RWPE1 (cell line): ENCODE measurements around the gene NEU4.

Experiments
- CTCF ChIA-PET: fragments of 350-600 bp; sonication (Branson Sonifier 250); formaldehyde crosslinking; extraction: SDS; loops from one replicate; lab custom pipeline; 2021; lab: Yijun Ruan, JAX
- POLR2A ChIA-PET: fragments of 400-600 bp; formaldehyde crosslinking; extraction: SDS; loops from one replicate; lab custom pipeline; 2020; ENCODE audit warnings: antibody characterized with exemption; ENCODE audit not compliant: low non-redundant PET; lab: Yijun Ruan, JAX
- DNase-seq: peaks from one replicate; pipeline ENCODE4 v3.0.0; 2012; ENCODE audit warnings: low spot score
- H3K27ac ChIP-seq: fragments of 450-650 bp; 2 replicates; pipeline ENCODE4 v1.5.1; 2017
- TF ChIP-seq, protein P1 (sequence below): fragments of 450-650 bp; conservative IDR thresholded peaks from 2 replicates; pipeline ENCODE4 v1.5.1; 2017; ENCODE audit warnings: low read depth, mild to moderate bottlenecking

NEU4 gene

DNA sequence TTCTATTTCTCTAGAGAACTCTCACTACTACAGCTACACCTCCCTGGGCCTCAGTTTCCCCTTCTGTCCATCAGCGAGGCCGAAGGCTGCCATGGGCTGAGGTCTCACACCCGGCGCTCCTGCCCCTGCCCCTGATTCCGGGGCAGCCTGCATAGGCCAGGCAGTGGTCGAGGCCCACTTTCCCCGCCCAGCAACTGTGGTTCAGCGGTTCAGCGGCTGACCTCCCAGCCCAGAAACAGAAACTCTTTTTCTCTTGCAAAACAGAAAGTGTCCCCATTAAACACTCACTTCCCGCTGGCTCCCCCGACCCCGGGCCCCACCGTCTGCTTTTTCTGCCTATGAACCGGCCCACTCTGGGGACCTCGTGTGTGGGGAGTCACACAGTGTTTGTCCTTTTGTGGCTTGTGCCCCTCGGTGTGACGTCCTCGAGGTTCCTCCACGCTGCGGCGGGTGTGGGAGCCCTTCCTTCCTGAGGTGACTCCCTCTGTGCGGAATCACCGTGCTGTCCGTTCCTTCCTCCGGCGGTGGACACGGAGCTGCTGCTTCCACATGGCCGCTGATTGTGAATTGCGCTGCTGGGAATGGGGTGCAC is 33.7 kb downstream of the NEU4 start:
- no peak overlapping the region for H3K27ac ChIP-seq
- POLR2A ChIA-PET = no interaction called here
- DNase-seq = no peak
- TF ChIP-seq, protein P1, sequence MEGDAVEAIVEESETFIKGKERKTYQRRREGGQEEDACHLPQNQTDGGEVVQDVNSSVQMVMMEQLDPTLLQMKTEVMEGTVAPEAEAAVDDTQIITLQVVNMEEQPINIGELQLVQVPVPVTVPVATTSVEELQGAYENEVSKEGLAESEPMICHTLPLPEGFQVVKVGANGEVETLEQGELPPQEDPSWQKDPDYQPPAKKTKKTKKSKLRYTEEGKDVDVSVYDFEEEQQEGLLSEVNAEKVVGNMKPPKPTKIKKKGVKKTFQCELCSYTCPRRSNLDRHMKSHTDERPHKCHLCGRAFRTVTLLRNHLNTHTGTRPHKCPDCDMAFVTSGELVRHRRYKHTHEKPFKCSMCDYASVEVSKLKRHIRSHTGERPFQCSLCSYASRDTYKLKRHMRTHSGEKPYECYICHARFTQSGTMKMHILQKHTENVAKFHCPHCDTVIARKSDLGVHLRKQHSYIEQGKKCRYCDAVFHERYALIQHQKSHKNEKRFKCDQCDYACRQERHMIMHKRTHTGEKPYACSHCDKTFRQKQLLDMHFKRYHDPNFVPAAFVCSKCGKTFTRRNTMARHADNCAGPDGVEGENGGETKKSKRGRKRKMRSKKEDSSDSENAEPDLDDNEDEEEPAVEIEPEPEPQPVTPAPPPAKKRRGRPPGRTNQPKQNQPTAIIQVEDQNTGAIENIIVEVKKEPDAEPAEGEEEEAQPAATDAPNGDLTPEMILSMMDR = no peak
- CTCF ChIA-PET = no interaction called here

DNA sequence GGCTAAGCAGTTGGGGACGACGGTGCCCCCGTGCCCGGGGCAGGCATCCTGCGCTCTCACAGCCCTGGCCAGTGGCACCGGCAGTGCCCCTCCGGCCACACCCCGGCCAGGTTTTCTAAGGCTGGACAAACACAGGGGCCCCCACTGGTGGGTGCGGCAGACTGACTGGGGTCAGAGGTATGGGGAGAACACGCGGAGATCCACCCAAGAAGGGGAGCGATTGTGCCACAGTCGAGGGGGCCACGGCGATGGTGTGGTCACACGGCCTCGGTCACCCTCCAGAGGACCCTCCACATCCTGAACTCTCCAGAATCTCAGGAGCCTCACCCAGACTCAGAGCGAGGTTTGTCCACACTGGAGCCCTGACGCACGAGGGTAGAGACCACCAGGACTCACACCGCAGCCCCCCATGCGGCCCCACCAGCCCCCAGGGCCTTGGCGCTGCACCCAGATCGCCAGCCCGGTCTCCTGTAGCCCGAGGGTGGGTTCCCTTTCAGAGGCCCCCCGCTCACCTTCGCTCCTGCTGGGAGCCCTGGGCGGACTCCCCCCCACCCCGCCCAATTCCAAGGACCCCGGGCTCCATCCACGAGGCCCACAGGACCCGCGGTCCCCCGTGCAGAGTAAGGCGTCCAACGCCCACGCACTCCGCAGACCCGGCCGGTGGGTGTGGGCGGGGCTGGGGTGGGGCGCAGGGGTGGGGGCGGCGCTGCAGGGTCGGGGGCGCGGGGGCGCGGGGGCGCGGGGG is 34.5 kb downstream of the NEU4 start:
- DNase-seq = no peak
- H3K27ac ChIP-seq = no peak overlapping the region
- CTCF ChIA-PET = interaction anchor here (0.6 to 0.9 kb wide), 2 partner anchors 39 to 69 kb away, joined by 4 to 5 read pairs; no protein-coding TSS in a partner anchor
- TF ChIP-seq, protein P1 = no peak
- POLR2A ChIA-PET = no interaction called here

DNA sequence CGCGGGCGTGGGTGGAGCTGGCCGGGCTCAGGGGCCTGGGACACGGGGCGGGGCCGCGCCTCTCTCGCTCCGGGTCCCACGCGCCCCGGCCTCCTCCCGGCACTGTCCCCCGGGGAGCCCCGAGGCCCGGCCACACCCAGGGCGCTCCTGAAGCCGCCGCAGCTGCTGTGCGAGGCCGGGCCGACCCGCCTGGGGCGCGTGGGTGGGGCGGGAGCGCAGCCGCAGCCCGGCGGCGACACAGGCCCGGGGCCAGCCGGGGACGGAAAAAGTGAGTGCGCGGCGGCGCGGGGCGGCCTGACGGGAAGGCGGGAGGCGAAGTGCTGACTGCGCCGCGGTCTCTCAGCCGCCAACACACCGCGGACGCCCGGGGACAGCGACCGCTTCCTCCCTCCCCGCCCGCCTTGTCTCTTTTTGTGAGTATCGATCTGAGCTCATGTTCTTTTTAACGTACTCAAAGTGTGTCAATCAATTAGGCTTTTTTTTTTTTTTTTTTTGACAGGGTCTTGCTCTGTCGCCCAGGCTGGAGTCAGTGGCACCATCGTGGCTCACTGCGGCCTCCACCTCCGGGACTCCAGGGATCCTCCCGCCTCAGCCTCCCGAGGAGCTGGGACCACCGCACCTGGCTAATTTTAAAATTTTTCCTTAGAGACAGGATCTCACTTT is 35.2 kb downstream of the NEU4 start:
- peak; percentile 51 for DNase-seq
- ChIA-PET CTCF (interaction anchor here (0.6 to 0.9 kb wide), 3 partner anchors 23 to 70 kb away, joined by 3 to 5 read pairs (median 4); no protein-coding TSS in a partner anchor), POLR2A (no interaction called here)
- TF ChIP-seq, protein P1 = peak; percentile 38; the same call in 1 of the 2 replicates
- H3K27ac ChIP-seq = no peak overlapping the region

DNA sequence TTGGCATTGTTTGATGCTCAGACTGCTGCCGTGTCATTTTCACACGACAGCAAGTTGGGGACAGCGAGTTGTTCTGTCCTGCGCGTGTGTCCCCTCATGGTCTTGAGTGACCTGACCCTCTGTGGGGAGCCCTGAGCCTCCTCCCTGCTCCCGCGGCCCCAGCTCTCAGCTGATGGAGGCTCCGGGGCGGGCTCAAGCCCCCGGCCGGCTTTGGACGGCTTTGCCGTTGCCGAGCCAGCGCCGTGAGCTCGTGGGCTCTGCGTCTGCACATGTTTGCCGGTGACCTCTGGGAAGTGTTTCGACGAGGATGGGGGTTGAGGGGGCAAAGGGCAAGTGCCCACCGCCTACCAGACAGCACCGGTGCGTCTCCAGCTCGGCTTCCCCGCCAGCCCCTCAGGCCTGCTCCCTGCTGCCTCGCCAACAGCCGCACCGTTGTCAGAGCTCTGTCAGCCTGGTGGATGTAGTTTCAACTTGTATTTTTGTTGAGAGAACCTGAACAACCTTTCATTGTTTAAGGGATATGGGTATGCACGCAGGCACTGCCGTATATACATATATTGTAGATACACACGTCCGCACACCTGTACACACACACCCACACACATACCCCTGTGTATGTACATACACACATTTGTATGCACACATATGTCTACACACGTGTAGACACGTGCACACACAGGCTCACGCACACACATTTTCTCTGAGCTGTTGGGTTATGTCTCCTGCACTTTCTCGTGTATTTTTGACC is 36.0 kb downstream of the NEU4 start:
- DNase-seq = no peak
- TF ChIP-seq, protein P1 = no peak
- CTCF ChIA-PET = interaction anchor here (0.6 kb wide), 1 partner anchor 24 kb away, joined by 3 read pairs; no protein-coding TSS in a partner anchor
- POLR2A ChIA-PET = no interaction called here
- H3K27ac ChIP-seq = no peak overlapping the region

DNA sequence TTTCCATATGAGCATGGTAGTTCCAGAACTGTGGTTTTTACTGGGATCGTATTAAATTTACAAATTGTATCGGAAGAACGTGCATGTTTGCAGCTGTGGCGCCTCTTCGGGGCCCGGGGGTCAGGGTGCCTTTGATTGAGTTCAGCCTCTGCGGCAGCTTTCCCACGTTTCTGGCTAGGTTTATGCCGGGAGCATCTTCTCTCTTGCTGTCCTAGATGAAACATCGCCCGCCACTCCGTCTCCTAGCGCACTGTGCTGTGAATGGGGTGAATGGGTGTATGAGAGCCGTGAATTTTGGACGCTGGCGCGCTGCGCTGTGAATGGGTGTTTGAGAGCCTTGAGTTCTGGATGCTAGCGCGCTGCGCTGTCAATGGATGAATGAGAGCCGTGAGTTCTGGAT is 37.4 kb downstream of the NEU4 start:
- no peak overlapping the region for H3K27ac ChIP-seq
- ChIA-PET POLR2A (no interaction called here), CTCF (no interaction called here)
- DNase-seq = no peak
- TF ChIP-seq, protein P1 = no peak
